GM18511 (cell line): Measurements from ENCODE around the gene TOP3A.

ENCODE experiments used
- ATAC-seq: cut with Tn5 transposase; IDR thresholded peaks from one replicate; pipeline ENCODE4 v1.9.1; 2021; ENCODE audit warnings: mild to moderate bottlenecking, moderate library complexity; ENCODE audit not compliant: unreplicated experiment

TOP3A gene

DNA sequence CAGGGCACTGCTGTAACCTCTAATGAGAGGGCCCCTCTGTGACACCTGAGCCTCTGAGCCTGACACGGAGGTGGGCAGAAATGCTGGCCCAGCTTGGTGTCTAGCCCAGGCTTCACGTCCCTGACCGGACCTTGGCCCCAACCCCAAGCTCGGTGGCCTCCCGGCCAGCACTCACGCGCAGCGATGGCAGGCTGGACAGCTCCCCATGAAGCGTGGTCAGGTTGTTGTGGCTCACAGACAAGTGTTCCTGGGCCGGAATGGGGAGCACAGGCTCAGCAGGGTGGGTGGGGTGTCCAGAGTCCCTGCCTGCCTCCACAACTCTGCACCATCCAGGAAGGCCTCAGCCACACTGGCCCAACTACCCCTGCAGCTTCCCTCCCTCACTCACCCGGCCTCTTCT lies 58.4 kb downstream of the TOP3A start:
- no peak for ATAC-seq

DNA sequence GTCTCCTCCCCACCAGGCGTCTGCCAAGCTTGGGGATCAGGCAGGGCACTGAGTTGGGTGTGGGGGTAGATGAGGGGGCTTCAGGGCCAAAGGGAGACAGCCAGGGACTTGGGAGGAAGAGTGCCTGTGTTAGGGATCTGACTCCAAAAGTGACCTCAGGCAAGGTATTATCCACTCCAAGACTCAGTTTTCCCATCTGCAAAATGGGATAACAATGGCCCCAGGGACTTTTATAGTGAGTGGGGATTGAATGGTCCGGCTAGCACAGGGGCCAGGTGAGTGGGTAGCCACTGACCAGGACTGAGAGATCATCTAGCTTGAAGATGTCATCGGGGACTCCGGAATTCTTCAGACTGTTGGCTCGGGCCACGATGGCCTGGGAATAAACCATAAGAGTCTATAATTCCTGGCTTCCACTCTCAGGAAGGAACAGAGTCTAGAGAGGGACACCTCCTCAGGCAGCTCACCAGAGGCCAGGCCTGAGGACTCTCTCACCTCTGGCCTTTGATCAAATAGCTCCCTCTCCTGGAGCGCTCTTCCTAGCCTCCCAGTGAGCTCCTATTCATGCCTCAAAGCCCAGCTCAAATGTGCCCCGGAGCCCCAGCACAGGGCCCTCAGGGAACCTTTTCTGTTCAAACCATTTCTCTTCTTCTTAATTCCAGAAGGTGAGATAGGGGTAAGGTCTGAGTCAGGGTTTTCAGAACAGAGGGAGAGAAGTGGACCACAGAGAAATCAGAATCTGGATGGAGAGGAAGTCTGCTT lies 59.7 kb downstream of the TOP3A start:
- ATAC-seq = no peak

GRCh38 chr17:18253947-18254821 lies 60.6 kb downstream of the TOP3A start:
- no peak for ATAC-seq

DNA sequence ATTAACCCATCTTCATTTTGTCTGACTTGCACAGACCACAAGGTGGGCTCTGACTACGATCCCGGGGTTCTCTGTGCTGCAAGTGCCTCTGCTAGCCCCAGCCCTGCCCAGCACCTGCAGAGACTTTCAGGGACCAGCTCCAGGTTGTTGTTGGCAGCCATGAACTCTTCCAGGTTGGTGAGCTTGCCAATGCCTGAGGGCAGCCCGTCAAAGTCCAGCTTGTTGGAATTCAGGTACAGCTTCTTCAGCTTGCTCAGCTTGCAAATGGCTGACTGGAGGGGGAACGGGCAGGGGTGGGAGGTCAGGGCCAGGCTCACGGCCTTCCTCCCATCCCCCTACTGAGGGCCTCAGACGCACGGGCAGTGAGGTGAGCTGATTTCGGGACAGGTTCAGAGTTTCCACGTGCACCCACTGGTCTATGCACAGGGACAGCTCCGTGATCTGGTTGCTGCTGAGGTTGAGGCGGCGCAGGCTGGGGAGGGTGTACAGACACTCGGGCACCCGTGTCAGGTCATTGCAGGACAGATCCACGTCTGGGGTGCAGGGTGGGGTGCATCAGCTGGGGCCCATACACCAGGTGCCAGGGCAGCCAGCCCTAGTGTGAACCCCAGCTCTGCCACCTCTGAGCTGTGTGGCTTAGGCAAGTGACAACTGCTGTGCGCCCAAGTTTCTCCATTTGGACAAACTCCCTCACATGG lies 61.5 kb downstream of the TOP3A start:
- ATAC-seq = no peak

- ATAC-seq = no peak
Measured at GRCh38 chr17:18252160-18252559, 62.6 kb downstream of the TOP3A start.

- ATAC-seq = no peak
Measured at GRCh38 chr17:18251204-18251603, 63.6 kb downstream of the TOP3A start.

DNA sequence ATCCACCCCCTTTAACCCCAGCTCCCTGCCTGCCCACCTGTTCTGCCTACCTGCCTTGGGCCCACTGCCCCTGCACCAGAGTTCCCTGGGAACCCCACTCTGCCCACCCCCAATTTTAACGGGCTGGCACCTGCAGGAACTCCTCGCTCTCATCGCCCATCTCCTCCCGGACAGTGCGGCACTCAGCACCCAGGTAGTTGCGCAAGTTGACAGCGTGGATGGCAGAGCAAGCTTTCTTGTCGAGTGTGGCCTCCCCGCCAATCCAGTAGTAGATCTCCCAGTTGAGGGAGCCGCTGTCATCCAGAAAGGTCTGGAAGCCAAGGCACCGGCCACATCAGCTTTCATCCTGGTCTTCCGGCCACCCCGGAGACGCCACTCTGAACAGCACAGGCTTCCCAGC lies 64.1 kb downstream of the TOP3A start:
- no peak for ATAC-seq

DNA sequence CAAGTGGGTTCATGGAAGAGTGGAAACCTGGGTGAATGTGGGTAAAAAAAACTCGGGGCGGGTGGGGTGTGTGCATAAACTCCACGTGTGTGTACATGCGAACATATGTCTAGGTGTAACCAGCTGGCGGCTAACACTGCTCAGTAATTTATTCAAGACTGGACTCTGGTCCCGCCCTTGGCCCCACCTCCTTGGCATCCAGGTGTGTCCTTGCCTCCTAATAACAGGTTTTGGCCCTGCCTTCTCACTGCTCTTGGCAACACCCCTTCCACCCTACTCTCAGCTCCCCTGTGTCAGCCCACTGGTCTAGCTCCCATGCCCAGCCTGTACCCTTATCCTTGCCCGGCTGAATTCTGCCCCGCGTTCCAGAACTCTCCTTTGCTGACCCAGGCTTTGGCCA lies 64.5 kb downstream of the TOP3A start:
- no peak for ATAC-seq

DNA sequence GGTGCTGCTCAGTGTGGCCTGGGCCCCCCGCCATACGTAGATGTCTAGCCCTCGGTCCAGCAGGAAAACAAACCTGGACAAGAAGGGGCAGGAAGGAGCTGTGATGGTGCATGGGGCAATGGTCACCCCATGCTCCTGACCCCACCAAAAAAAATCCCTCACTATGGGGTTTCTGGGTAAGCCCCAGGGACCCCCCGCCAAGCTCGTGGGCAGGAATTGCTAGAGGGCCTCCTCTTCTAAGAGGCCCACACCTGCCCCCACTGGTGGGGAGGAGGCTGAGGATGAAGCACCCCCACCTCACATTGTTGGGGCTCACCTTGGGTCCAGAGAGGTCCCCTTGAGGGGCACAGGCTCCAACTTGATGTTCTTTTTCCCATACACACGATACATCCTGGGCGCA lies 66.0 kb downstream of the TOP3A start:
- ATAC-seq = no peak

- no peak for ATAC-seq
Measured at GRCh38 chr17:18248300-18248731, 66.5 kb downstream of the TOP3A start.

GRCh38 chr17:18247613-18248001 lies 67.2 kb downstream of the TOP3A start:
- ATAC-seq = no peak

GRCh38 chr17:18246880-18247612 lies 67.7 kb downstream of the TOP3A start:
- no peak for ATAC-seq

DNA sequence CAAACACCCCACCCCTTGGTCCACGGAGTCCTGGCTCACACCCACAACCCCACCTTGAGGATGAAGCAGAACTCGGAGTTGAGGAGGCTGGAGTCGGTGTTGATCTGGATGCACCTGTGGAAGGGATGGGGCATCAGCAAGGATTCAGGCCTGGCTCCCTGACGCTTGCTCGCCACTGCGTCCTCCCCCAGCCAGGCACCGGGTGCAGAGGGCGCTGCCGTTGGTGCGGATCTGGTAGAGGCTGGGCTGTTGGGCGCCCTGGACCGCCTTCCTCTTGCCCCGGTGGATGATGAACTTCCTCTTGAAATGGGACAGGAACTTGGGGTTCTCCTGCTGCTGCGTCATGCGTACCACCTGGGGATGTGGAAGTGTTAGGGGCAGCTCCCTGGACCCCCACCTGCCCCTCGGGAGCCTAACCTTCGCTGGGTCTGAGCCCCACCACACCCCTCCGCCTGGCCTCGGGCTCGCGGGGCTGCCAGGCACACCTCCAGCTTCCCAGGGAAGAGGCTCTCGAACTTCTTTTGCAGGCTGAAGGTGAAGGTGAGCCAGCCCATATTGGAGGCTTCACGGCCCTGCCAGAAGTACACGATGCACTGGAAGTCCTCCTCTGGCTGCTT lies 68.6 kb downstream of the TOP3A start:
- ATAC-seq = no peak

DNA sequence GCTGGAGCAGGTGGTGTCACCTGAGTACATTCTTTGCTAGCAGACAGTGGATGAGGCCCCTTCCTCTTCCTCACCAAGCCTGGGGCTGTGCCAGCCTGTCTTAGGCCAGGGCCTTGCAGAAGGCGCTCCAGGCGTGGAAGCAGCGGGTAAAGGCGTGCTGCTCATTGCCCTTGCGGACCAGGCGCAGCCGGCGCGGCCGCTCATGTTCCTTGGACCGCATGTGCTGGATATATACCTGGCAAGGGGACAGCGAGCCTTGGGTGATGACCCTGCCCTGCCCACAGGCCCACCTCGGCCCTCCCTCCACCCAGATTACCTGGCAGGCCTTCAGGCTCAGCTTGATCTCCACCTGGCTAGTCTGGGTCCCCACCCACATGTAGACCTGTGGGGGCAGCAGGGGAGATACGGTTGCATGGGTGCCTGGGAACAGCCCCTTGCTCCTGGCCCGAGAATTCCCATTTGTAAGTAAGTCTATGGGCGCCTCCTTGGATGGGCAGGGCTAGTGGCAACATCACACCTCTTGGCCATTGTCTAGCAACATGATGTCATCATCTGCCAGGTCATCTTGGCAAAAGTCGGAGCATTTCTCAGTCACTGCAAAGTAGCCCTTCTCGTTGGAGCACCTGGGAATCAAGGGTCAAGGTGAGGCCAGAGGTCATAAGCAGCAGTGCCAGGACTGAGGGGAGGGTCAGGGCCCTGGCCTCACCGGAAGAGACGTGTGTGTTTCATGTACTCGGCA lies 69.6 kb downstream of the TOP3A start:
- ATAC-seq = no peak

GRCh38 chr17:18241229-18241871 lies 73.4 kb downstream of the TOP3A start:
- no peak for ATAC-seq

DNA sequence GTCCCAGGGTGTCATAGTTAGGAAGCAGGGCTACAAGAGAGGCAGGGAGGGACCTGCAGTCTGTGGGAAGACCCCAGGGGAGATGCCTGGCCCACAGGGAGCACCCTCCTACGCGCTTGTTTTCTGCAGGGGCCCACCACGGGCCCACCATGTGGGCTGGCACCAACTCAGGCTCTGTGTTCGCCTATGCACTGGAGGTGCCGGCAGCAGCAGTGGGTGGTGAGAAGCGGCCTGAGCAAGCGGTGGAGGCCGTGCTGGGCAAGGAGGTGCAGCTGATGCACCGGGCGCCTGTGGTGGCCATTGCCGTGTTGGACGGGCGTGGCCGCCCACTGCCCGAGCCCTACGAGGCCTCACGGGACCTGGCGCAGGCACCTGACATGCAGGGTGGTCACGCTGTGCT lies 74.3 kb downstream of the TOP3A start:
- no peak for ATAC-seq

- no peak for ATAC-seq
Measured at GRCh38 chr17:18238299-18238698, 76.5 kb downstream of the TOP3A start.

DNA sequence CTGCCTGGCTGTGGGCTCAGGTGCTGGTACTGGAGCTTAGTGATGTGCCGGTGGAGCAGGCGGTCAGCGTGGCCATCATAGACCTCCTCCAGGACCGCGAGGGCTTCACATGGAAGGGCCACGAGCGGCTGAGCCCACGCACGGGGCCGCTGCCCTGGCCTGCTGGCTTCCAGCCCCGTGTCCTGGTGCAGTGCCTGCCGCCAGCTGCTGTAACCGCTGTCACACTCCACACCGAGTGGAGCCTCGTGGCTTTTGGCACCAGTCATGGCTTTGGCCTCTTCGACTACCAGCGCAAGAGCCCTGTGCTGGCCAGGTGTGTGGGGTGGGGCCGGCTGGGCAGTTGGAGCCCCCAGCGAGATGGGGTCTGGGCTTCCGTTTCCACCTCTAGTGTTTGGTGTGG lies 77.3 kb downstream of the TOP3A start:
- ATAC-seq = no peak

GRCh38 chr17:18236494-18236893 lies 78.3 kb downstream of the TOP3A start:
- no peak for ATAC-seq
